Calu3 (cell line): Measurements from ENCODE around the gene C11orf98. TPM values are rescaled to one million over a fixed set of nuclear protein-coding genes. Genes with fewer than 3 reads are reported as not detected.

Experiments
- BruUV-seq: library from RNA; stranded (reverse); fragments of 400-500 nt; replicated peaks from 2 replicates; lab custom pipeline; 2021; lab: Mats Ljungman, UMichigan
- CTCF ChIA-PET: fragments of 300-600 bp; sonication (Branson Sonifier 250); formaldehyde crosslinking; loops from one replicate; lab custom pipeline; 2022; ENCODE audit warnings: antibody characterized with exemption; lab: Charles Lee
- DNase-seq: peaks from one replicate; pipeline ENCODE4 v3.0.0; 2022
- H3K27ac Mint-ChIP-seq: one replicate; pipeline ENCODE4 v1.8.0; 2022; ENCODE audit warnings: mixed read lengths; ENCODE audit not compliant: unreplicated experiment
- H3K27me3 Mint-ChIP-seq: one replicate; pipeline ENCODE4 v1.8.0; 2022; ENCODE audit warnings: mixed read lengths; ENCODE audit not compliant: unreplicated experiment
- H3K36me3 Mint-ChIP-seq: one replicate; pipeline ENCODE4 v1.8.0; 2022; ENCODE audit warnings: mild to moderate bottlenecking, moderate library complexity, mixed read lengths; ENCODE audit not compliant: insufficient read depth, unreplicated experiment
- H3K4me1 Mint-ChIP-seq: one replicate; pipeline ENCODE4 v1.8.0; 2022; ENCODE audit warnings: mild to moderate bottlenecking, low read depth, mixed read lengths; ENCODE audit not compliant: unreplicated experiment
- H3K4me3 Mint-ChIP-seq: one replicate; pipeline ENCODE4 v1.8.0; 2022; ENCODE audit warnings: mild to moderate bottlenecking, low read depth, moderate library complexity, mixed read lengths; ENCODE audit not compliant: unreplicated experiment
- H3K9me3 Mint-ChIP-seq: one replicate; pipeline ENCODE4 v1.8.0; 2022; ENCODE audit warnings: low read depth, mixed read lengths; ENCODE audit not compliant: unreplicated experiment
- CTCF ChIP-seq: fragments of 200-600 bp; IDR thresholded peaks from one replicate; pipeline ENCODE4 v1.8.0; 2022; ENCODE audit warnings: antibody characterized with exemption; ENCODE audit not compliant: unreplicated experiment
- intact Hi-C: fragments of 100-400 bp; cut with micrococcal nuclease; formaldehyde crosslinking; loops from one replicate; pipeline ENCODE4 v1.10.0; 2022; ENCODE audit not compliant: unreplicated experiment
- total RNA-seq: library from RNA; stranded (reverse); gene quantifications from 2 replicates; pipeline ENCODE4 v1.2.3, GENCODE V29; 2022

C11orf98 gene
- total RNA-seq, 1 experiment from 2014 or later, result 61.7 TPM

- H3K4me1 Mint-ChIP-seq, result peaks cover 50% of the 10 kb centered on the region
- CTCF ChIA-PET, result interaction anchor here (1.1 kb wide), 1 partner anchor 44 kb away, joined by 3 read pairs; the partner anchor contains the start of gene ZBTB3
- intact Hi-C loops, result no loop called here
These were observed 45.0 kb upstream of the C11orf98 start for GRCh38 chr11:62710001-62710345.

DNA sequence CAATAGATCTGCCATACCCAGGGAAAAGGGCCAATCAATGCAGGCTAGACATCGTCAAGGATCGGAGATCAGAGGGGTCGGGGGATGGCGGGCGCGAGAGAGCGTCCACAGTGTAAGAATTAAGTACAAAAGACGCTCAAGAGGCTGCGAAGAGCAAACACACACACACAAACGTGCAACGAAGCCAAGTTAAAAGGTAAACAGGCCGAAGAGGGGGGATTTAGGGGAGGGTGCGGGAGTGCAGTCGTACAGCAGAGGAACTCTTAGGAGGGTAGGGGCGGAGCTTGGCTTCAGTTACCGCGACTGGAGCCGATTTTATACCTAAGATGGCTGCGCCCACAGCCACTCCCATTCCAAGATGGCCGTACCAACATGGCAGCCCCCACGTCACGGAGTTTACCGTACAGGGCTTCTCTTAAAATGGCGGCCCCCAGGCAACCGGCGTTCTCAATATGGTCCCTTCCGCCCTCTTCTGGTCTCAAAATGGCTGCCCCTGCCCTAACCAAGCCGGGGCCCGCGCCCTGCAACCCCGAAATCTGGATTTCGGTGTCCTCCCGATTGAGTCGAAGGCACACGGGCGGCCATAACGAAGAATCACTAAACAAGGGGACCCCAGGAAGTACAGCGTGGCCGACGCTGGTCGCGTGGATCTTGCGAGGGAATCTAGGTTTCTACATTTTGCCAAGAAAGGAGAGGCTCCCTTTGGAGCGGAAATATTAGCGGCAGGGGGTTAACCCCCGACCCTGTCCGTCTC is 44.4 kb upstream of the C11orf98 start:
- no peak for TF ChIP-seq CTCF
- CTCF ChIA-PET, result interaction anchor here (1.1 kb wide), 1 partner anchor 44 kb away, joined by 3 read pairs; the partner anchor contains the start of gene ZBTB3
- peaks cover 93% of the 10 kb centered on the region for H3K36me3 Mint-ChIP-seq
- intact Hi-C loops, result no loop called here
- peaks cover 47% of the 10 kb centered on the region for H3K4me1 Mint-ChIP-seq
- no peaks in the 10 kb centered on the region for H3K9me3 Mint-ChIP-seq
- DNase-seq, result peak; percentile 72
- BruUV-seq, result no TSS peak
- no peaks in the 10 kb centered on the region for H3K27me3 Mint-ChIP-seq
- H3K4me3 Mint-ChIP-seq, result peak overlapping the region; percentile 64
- H3K27ac Mint-ChIP-seq, result peak overlapping the region; percentile 82

More at GRCh38 chr11:62710001-62710345, 45.0 kb upstream of the C11orf98 start:
- BruUV-seq, result no TSS peak
- peak overlapping the region; percentile 64 for H3K4me3 Mint-ChIP-seq
- H3K9me3 Mint-ChIP-seq, result no peaks in the 10 kb centered on the region
- no peak for DNase-seq
- no peaks in the 10 kb centered on the region for H3K27me3 Mint-ChIP-seq
- peaks cover 98% of the 10 kb centered on the region for H3K36me3 Mint-ChIP-seq
- TF ChIP-seq CTCF, result no peak
- H3K27ac Mint-ChIP-seq, result peak overlapping the region; percentile 82

- CTCF ChIA-PET, result no interaction called here
- DNase-seq, result no peak
- no peak for TF ChIP-seq CTCF
These were observed 43.8 kb upstream of the C11orf98 start for GRCh38 chr11:62708793-62709192.

DNA sequence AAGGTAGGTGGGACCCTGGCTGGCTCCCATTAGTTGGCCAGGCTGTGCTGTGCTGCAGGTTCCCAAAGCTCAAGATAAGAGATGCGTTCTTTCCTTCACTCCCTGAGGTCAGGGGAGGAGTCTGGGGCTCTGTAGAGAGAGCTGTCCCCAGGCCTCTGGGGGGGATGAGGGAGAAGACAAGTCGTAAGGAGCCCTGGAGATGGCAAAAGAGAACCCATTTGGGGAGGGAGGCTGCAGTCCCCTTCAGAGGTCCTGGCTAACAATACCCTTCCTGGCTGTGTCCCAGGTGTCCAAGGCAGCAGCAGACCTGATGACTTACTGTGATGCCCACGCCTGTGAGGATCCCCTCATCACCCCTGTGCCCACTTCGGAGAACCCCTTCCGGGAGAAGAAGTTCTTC is 43.4 kb upstream of the C11orf98 start:
- DNase-seq, result no peak
- no peaks in the 10 kb centered on the region for H3K27me3 Mint-ChIP-seq
- peaks cover 37% of the 10 kb centered on the region for H3K4me1 Mint-ChIP-seq
- BruUV-seq, result no TSS peak
- intact Hi-C loops, result no loop called here
- H3K36me3 Mint-ChIP-seq, result peaks cover 82% of the 10 kb centered on the region
- H3K4me3 Mint-ChIP-seq, result peak overlapping the region; percentile 64
- no peak for TF ChIP-seq CTCF
- CTCF ChIA-PET, result no interaction called here
- no peaks in the 10 kb centered on the region for H3K9me3 Mint-ChIP-seq
- peak overlapping the region; percentile 82 for H3K27ac Mint-ChIP-seq

More at GRCh38 chr11:62708793-62709192, 43.8 kb upstream of the C11orf98 start:
- peaks cover 41% of the 10 kb centered on the region for H3K4me1 Mint-ChIP-seq
- no peaks in the 10 kb centered on the region for H3K27me3 Mint-ChIP-seq
- peak overlapping the region; percentile 82 for H3K27ac Mint-ChIP-seq
- intact Hi-C loops, result no loop called here
- peak overlapping the region; percentile 64 for H3K4me3 Mint-ChIP-seq
- no TSS peak for BruUV-seq
- H3K36me3 Mint-ChIP-seq, result peaks cover 86% of the 10 kb centered on the region
- no peaks in the 10 kb centered on the region for H3K9me3 Mint-ChIP-seq
